Measurements from ENCODE around the gene CHD9.
"Not testable (repeated sequence)": the region's sequence is repeated elsewhere in the genome, so short reads cannot be mapped to it uniquely, and the experiment has no call there.

Gene CHD9

GRCh38 chr16:53207810-53208752 lies 153.3 kb downstream of the CHD9 start:
- no peak for DNase-seq (ENCODE audit: low spot score)

DNA sequence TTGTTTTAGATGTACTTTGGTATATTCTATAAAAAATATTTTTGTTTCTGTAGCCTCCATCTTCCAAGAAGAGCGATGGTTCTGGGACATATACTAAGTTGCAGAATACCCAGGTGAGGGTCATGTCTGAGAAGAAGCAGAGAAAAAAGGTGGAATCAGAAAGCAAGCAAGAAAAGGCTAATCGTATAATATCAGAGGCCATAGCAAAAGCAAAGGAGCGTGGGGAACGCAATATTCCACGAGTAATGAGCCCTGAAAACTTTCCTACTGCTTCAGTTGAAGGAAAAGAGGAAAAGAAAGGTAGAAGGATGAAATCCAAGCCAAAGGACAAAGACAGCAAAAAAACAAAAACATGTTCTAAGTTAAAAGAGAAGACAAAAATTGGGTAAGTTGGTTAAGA lies 154.6 kb downstream of the CHD9 start:
- no peak for DNase-seq (ENCODE audit: low spot score)

GRCh38 chr16:53209877-53210276 lies 155.1 kb downstream of the CHD9 start:
- no peak for DNase-seq (ENCODE audit: low spot score)

GRCh38 chr16:53211253-53211652 lies 156.5 kb downstream of the CHD9 start:
- no peak for DNase-seq (ENCODE audit: low spot score)

DNA sequence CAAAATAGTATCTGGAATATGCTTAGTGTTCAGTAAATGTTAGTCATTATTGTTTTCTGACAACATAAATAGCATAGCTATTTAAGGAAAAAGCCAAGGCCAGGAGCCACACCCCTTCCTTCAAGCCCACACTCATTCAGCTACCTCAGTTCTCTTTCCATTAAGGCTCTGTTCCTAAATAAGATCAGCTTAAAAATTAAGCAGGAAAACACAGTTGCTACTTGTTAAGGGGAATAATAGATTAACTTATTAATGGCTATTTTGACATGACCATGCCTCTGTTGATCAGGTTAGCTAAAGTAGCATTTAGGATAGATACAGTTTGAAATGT lies 158.1 kb downstream of the CHD9 start:
- no peak for DNase-seq (ENCODE audit: low spot score)

- no peak for DNase-seq (ENCODE audit: low spot score)
These were observed 158.8 kb downstream of the CHD9 start for GRCh38 chr16:53213542-53213941.

DNA sequence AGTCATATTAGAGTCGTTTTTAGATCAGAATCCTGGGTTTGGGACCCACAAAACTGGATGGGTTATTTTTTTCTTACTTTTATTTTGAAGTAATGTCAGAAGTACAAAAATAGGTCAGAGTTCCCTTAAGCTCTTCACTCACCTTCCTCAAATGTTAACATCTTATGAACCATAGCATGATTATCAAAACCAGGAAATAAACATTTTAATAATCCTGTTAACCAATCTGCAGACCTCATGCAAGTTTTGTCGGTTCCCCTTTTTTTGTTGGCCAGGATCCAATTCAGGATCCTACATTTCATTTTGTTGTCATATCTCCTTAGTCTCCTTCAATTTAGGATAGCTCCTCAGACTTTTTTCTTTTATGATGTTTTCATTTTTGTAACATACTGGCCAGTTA lies 162.0 kb downstream of the CHD9 start:
- no peak for DNase-seq (ENCODE audit: low spot score)

GRCh38 chr16:53219371-53219770 lies 164.6 kb downstream of the CHD9 start:
- no peak for DNase-seq (ENCODE audit: low spot score)

DNA sequence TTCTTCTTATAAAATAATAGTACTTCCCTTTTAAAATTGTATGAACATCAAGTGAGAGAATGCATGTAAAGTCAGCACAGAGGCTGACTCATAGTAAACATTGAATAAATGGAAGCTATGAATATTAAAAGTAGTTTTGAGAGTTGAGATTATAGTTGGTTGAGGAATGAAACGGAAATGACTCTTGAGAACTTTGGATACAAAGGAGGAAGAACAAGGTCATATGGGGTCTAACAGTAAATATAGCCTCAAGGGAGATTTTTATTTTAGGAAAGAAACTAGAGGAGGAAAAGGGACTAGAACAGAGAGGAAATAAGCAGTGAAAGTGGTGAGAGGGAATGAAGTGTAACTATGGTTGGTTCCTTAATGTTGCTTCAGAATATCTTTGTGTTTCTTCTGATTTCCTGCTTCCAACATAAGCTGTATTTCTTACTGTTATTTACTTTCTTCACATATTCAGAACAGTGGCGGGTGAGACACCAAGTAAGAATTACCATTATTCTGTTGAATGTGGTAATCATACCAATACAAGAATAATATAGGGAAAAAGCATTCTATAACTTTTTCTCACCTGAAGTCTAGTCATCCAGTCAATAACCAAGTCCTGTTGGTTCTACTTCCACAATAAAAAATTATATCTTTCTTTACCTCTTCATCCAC lies 165.1 kb downstream of the CHD9 start:
- DNase-seq (ENCODE audit: low spot score) = no peak

DNA sequence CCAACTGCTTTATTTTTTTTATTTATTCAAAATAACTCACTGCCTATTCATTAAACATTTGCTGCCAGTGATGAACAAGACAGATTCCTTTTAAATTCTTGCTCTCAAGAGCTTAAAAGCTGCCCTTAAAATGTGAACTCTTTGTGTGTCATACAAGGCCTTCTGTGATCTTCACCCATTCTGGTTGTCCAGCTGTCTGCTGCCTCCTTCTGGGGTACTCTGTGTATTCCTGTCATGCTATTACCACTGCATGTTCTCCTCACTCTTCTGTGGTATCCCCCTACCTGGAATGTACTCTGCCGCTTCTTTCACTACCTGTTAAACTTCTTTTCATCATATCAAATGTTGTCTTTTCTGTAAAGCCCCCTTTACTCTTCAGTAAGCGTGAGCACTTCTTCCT lies 165.8 kb downstream of the CHD9 start:
- no peak for DNase-seq (ENCODE audit: low spot score)

GRCh38 chr16:53224951-53225533 lies 170.3 kb downstream of the CHD9 start:
- DNase-seq (ENCODE audit: low spot score) = no peak

DNA sequence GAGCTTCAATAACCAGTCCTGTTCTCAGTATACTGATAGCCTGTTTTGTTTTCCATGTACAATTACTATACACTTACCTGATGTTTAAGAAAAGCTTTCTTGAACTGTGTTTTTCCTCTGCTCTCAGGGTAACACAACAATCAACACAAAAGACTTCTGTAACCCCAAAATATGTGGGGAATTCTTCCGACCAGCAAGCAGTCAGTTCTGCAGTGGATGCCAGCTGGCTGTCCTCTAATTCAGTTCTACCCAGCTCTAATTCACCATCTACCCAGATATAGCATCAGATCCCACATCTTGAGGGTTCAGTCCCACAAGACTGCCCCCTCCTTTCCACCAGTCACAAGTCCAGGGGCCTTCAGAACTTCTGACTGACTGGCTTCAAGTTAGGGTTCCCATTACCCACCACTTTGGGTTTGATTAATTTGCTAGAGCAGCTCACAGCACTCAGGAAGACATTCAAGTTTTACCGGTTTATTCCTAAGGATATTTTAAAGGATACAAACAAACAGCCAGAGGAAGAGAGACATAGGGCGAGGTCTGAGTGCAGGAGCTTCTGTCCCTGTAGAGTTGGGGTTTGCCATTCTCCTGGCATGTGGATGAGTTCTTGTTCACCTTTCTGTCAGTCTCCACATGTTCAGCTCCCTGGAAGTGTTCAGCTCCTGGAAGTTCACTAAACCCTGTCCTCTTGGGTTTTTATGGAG lies 178.2 kb downstream of the CHD9 start:
- no peak for DNase-seq (ENCODE audit: low spot score)

GRCh38 chr16:53234836-53235235 lies 180.0 kb downstream of the CHD9 start:
- DNase-seq (ENCODE audit: low spot score) = no peak

- no peak for DNase-seq (ENCODE audit: low spot score)
These were observed 181.1 kb downstream of the CHD9 start for GRCh38 chr16:53235851-53236250.

DNA sequence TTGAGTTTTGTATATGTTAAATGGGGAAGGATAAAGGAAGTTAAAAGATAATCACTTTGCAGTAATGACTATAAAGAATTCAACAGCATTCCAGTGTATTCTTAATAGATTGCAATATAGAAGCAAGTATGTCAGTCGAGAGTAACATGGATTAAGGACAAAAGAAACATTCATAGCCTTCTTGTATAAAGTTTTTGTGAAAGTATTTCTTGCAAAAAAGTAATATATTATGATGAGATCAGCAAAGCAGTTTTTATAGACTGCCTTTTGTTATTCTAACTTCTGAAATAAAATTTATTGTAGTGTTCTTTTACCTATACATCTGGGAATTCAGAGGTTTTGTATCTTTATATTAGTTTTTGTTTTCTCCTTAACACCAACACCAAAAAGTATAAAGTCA lies 194.5 kb downstream of the CHD9 start:
- no peak for DNase-seq (ENCODE audit: low spot score)

DNA sequence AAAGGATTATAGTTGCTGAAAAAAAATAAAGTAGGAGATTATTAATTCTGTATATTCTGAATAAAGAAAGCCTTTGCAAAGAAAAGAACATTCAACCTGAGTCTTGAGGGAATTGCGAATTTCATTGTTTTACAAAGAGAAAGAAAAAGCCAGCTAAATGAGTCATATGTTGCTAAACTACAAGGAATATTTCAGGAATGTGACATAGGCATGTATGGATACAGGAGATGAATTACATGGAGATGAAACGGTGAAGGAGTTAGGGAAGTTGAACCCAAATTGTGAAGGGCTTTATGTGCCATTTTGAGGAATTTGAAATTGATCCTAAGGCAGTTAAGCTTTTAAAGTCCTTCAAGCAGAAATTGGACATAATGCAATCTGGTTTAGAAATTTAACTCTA lies 202.2 kb downstream of the CHD9 start:
- DNase-seq (ENCODE audit: low spot score) = no peak

GRCh38 chr16:53258809-53259208 lies 204.0 kb downstream of the CHD9 start:
- no peak for DNase-seq (ENCODE audit: low spot score)

- DNase-seq (ENCODE audit: low spot score) = no peak
These were observed 206.5 kb downstream of the CHD9 start for GRCh38 chr16:53261276-53261675.

DNA sequence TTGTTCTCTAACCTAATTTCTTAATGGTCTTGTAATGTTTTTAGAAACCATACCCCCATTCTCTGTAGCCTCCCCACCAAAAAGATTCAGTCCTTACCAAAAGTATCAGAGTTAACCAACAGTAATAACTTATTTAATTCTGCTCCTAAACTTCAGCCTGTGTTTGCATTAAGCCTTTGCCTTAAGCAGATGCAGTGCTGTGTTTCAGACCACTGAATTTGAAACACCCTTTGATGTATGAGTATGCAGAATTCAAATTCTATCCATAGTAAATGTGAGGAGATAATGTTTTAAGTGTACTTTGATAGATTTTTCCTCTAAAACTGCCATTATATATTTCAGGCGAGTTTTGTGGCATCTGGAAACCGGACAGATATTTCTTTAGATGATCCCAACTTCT lies 207.9 kb downstream of the CHD9 start:
- no peak for DNase-seq (ENCODE audit: low spot score)

DNA sequence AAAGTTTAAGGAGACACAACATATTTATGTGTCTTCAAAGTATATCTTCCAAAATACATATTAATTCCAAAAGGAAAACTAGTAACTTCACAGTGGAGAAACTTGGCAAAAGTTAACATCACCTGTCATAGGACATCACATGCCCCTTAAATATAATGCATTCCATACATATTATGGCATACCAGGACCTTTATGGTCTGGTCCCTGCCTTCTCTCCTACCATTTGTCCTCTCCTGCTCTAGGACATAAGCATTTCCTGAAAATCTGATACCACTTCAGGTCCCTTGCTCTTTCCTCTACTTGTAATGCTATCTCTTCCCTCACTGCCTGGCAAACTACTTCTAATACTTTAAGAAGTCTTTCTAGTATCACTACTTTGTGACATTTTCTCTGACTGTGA lies 211.4 kb downstream of the CHD9 start:
- DNase-seq (ENCODE audit: low spot score) = no peak

DNA sequence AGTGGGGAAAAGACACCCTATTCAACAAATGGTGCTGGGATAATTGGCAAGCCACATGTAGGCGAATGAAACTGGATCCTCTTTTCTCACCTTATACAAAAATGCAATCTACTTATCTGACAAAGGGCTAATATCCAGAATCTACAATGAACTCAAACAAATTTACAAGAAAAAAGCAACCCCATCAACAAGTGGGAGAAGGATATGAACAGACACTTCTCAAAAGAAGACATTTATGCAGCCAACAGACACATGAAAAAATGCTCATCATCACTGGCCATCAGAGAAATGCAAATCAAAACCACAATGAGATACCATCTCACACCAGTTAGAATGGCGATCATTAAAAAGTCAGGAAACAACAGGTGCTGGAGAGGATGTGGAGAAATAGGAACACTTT lies 223.7 kb downstream of the CHD9 start:
- not testable (repeated sequence) for DNase-seq (ENCODE audit: low spot score)

DNA sequence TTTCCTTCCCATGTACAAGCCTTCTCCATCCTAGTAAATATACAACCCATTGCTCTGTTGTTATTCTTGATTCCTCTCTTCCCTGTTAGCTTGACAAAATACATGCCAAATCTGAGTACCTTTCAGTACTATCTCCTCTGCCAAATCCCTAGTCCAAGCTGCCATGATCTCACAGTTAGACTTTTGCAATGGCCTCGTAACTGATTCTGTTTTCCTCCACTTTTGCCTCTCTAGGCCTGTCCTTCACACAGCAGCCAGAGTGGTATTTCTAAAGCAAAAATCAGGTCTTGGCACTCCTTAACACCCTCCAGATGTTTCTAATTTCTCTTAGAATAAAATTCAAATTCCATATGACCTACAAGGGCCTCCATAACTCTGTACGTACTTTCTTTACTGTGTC lies 226.5 kb downstream of the CHD9 start:
- DNase-seq (ENCODE audit: low spot score) = no peak

DNA sequence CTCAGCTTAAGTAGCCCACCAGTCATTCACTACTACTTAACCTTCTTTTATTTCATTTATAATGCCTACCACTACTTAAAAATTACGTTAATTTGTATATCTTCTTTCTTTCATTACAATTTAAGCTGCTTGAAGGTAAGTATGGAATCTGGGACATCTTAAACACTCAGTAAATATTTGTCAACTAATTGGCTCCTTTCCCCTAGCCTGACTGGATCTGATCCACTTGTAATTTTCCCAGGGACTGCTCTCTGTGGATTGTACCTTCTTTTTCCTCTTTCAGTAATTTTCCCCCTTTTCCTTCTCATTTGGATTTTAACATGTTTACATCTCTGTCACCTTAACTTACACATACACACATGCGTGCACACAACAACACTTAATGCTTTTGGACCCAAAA lies 227.1 kb downstream of the CHD9 start:
- DNase-seq (ENCODE audit: low spot score) = no peak

Measured in CD4-positive, alpha-beta T cell treated with Interleukin-6 at 100 ng/mL for 8 hours (primary cell).